ENCODE data around the gene SBF1. TPM values are rescaled to one million over a fixed set of nuclear protein-coding genes. Genes with fewer than 3 reads are reported as not detected.
A peak's percentile ranks its signal among the peaks of the same experiment; 100 is the strongest.

SBF1 gene
- total and polyA plus RNA-seq, 2 of the 13 experiments (the other 11 are each of a cell fraction or from before 2014, with no cell fraction given): 31.7 to 40.9 TPM

DNA sequence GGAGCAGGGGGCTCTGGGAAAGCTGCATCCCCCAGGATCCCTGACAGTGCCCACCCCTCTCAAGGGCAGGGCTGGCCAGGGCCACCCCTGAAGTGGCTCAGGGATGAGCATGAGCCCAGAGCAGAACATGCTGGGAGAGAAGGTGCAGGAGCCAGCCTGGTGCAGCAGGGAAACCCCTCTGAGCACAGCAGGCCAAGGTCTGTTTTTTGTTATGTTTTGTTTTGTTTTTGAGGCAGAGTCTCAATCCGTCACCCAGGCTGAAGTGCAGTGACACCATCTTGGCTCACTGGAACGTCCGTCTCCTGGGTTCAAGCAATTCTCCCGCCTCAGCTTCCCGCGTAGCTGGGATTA is 792 bp upstream of the SBF1 start:
- peak overlapping the region; percentile 83 for H3K4me2 ChIP-seq (ENCODE audit: low read depth, low read length)
- H4K20me1 ChIP-seq (ENCODE audit: insufficient read depth, low read length): peaks cover 29% of the 10 kb centered on the region
- no peak overlapping the region for H2AFZ ChIP-seq (ENCODE audit: low read length)
- peaks cover 0 to 4% of the 10 kb centered on the region in 2 experiments; a peak in 1 of 5 replicates for H3K27me3 ChIP-seq (ENCODE audit: control insufficient read depth in 1 of 2, insufficient read depth in 2 of 2, low read length in 2 of 2)
- FAIRE-seq (no peak), DNase-seq (ENCODE audit: low spot score) (no peak), ATAC-seq (peak; percentile 5)
- H3K36me3 ChIP-seq (replicated peaks in 1 of 2; ENCODE audit: control insufficient read depth in 1 of 2, insufficient read depth in 2 of 2, low read length in 2 of 2): no peaks in the 10 kb centered on the region
- H3K27ac ChIP-seq (ENCODE audit: extremely low read length, insufficient read depth, low read length): no peak overlapping the region
- H3K4me3 ChIP-seq (replicated peaks in 1 of 3; ENCODE audit: insufficient read depth in 1 of 3, low read depth in 2 of 3, low read length in 3 of 3): peak overlapping the region; percentile 73 to 87 (median 81); a peak in 5 of 6 replicates
- TF ChIP-seq MYC (CRISPR knock-in tag; IDR thresholded peaks at IDR 0.05; ENCODE audit: borderline replicate concordance): 0 out of 2 replicates have a peak, but pooled peaks have one; percentile 1
- TF ChIP-seq, protein P1, sequence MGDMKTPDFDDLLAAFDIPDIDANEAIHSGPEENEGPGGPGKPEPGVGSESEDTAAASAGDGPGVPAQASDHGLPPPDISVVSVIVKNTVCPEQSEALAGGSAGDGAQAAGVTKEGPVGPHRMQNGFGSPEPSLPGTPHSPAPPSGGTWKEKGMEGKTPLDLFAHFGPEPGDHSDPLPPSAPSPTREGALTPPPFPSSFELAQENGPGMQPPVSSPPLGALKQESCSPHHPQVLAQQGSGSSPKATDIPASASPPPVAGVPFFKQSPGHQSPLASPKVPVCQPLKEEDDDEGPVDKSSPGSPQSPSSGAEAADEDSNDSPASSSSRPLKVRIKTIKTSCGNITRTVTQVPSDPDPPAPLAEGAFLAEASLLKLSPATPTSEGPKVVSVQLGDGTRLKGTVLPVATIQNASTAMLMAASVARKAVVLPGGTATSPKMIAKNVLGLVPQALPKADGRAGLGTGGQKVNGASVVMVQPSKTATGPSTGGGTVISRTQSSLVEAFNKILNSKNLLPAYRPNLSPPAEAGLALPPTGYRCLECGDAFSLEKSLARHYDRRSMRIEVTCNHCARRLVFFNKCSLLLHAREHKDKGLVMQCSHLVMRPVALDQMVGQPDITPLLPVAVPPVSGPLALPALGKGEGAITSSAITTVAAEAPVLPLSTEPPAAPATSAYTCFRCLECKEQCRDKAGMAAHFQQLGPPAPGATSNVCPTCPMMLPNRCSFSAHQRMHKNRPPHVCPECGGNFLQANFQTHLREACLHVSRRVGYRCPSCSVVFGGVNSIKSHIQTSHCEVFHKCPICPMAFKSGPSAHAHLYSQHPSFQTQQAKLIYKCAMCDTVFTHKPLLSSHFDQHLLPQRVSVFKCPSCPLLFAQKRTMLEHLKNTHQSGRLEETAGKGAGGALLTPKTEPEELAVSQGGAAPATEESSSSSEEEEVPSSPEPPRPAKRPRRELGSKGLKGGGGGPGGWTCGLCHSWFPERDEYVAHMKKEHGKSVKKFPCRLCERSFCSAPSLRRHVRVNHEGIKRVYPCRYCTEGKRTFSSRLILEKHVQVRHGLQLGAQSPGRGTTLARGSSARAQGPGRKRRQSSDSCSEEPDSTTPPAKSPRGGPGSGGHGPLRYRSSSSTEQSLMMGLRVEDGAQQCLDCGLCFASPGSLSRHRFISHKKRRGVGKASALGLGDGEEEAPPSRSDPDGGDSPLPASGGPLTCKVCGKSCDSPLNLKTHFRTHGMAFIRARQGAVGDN (CRISPR knock-in tag; IDR thresholded peaks at IDR 0.05): peak; percentile 3; the same call in 1 of the 2 replicates
- no peak for TF ChIP-seq ZNF768 (CRISPR knock-in tag; IDR thresholded peaks at IDR 0.05)
- TF ChIP-seq ZFP90 (CRISPR knock-in tag; IDR thresholded peaks at IDR 0.05; ENCODE audit: borderline replicate concordance): 0 out of 2 replicates have a peak, but pooled peaks have one; percentile 49
- no peak for TF ChIP-seq RARA (CRISPR knock-in tag; IDR thresholded peaks at IDR 0.05)
- peak overlapping the region; percentile 69; the same call in 1 of the 2 replicates for H3K9ac ChIP-seq (ENCODE audit: insufficient read depth, low read depth, low read length)
- BruUV-seq (replicated peaks): no TSS peak
- ChIA-PET POLR2A (interaction anchor here (0.7 to 1.2 kb wide), 2 partner anchors 10 to 31 kb away, joined by 3 to 4 read pairs; partner anchors contain the start of gene MIOX), CTCF (ENCODE audit: low intra/inter-chr PET ratio, low total read pairs) (no interaction called here)
- H3K9me3 ChIP-seq (ENCODE audit: low read length): no peaks in the 10 kb centered on the region
- peaks cover 60% of the 10 kb centered on the region for H3K4me1 ChIP-seq (ENCODE audit: insufficient read depth, low read length)
- 93% methylated on average over 6 of the region's 6 CpGs for WGBS (ENCODE audit: low lambda C conversion rate)
- peaks cover 36% of the 10 kb centered on the region for H3K79me2 ChIP-seq (ENCODE audit: insufficient read depth, low read length)
- intact Hi-C loops (cut with micrococcal nuclease; ENCODE audit: unreplicated experiment): no loop called here
- in situ Hi-C loops (cut with HindIII; ENCODE audit: extremely low pct_ligation_motif_present, low pct_unique_long_range_greater_than_20kb): no loop called here

Measured in HepG2 (cell line).